ENCODE results near the gene RAB31.
"Not testable (repeated sequence)": the region's sequence is repeated elsewhere in the genome, so short reads cannot be mapped to it uniquely, and the experiment has no call there.

RAB31 gene

GRCh38 chr18:9897129-9897528 is 189.0 kb downstream of the RAB31 start:
- DNase-seq: no peak

- DNase-seq: not testable (repeated sequence)
Measured at GRCh38 chr18:9897787-9898291, 189.7 kb downstream of the RAB31 start.

- peak; percentile 38 for DNase-seq
Measured at GRCh38 chr18:9898792-9899549, 190.9 kb downstream of the RAB31 start.

- DNase-seq: not testable (repeated sequence)
Measured at GRCh38 chr18:9899550-9899930, 191.4 kb downstream of the RAB31 start.

- no peak for DNase-seq
Measured at GRCh38 chr18:9900699-9901098, 192.6 kb downstream of the RAB31 start.

- no peak for DNase-seq
Measured at GRCh38 chr18:9901377-9901776, 193.3 kb downstream of the RAB31 start.

GRCh38 chr18:9902264-9902663 is 194.2 kb downstream of the RAB31 start:
- not testable (repeated sequence) for DNase-seq

GRCh38 chr18:9902832-9903231 is 194.7 kb downstream of the RAB31 start:
- DNase-seq: no peak

GRCh38 chr18:9905401-9905922 is 197.4 kb downstream of the RAB31 start:
- peak; percentile 57 for DNase-seq

GRCh38 chr18:9906481-9906880 is 198.4 kb downstream of the RAB31 start:
- DNase-seq: peak; percentile 65

- DNase-seq: no peak
Measured at GRCh38 chr18:9907867-9908266, 199.8 kb downstream of the RAB31 start.

- no peak for DNase-seq
Measured at GRCh38 chr18:9910071-9910470, 202.0 kb downstream of the RAB31 start.

- DNase-seq: no peak
Measured at GRCh38 chr18:9910661-9911060, 202.6 kb downstream of the RAB31 start.

- DNase-seq: no peak
Measured at GRCh38 chr18:9911226-9911625, 203.1 kb downstream of the RAB31 start.
